KOPT-K1 (cell line): ENCODE results near the gene GPD1L.

Experiments used
- H3K27ac ChIP-seq: fragments of 200-600 bp; sonication (generic); 2 replicates; pipeline ENCODE4 v1.5.1; 2016; ENCODE audit warnings: antibody characterized with exemption, mild to moderate bottlenecking, low read depth, low read length; ENCODE audit not compliant: poor library complexity, severe bottlenecking
- H3K36me3 ChIP-seq: fragments of 200-600 bp; sonication (generic); 2 replicates; pipeline ENCODE4 v1.5.1; 2017; ENCODE audit warnings: antibody characterized with exemption, mild to moderate bottlenecking, low read length, moderate library complexity; ENCODE audit not compliant: insufficient read depth
- H3K9me3 ChIP-seq: fragments of 200-600 bp; sonication (generic); 2 replicates; pipeline ENCODE4 v1.5.1; 2017; ENCODE audit warnings: antibody characterized with exemption, low read length, mild to moderate bottlenecking; ENCODE audit not compliant: insufficient read depth, poor library complexity, severe bottlenecking

The GPD1L gene

DNA sequence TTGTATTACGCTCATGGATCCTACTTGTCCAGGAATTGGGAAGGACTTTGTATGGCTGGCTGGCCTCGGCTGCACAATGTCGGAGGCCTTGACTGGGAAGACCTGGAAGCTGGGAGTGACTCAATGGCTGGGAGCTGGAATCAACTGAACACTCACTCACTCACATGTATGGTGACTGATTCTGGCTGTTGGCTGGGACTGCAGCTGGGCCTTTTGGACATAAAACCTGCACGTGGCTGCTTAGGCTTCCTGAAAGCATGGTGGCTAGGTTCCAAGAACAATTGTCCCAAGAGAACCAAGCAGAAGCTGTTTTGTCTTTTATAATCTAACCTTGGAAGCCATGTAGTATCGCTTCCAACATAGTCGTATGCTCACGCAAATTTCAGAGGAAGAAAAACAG, 94.1 kb downstream of the GPD1L start:
- H3K9me3 ChIP-seq, result no peaks in the 10 kb centered on the region
- H3K36me3 ChIP-seq, result no peaks in the 10 kb centered on the region

GRCh38 chr3:32200992-32201758, 94.8 kb downstream of the GPD1L start:
- H3K27ac ChIP-seq, result no peak overlapping the region
- H3K9me3 ChIP-seq, result no peaks in the 10 kb centered on the region
- no peaks in the 10 kb centered on the region for H3K36me3 ChIP-seq

More for the DNA sequence above, 94.1 kb downstream of the GPD1L start:
- no peak overlapping the region for H3K27ac ChIP-seq

DNA sequence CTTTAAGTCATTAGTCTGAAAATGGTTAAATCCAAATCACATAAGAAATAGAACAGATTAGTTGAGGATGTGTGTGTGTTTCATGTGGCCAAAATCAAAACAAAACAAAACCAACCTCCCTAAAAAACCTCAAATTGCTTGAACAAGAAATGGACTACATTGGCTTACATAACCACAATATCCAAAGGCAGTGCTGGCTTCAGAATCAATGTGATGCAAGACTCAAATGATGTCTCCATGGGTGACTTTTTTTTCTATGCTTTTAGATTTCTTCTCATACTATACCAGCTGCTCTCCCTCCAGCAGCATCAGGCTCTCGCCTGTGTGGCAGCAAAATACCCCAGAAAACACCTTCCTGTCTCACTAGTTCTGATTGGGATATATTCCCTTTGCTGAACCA, 96.1 kb downstream of the GPD1L start:
- Histone ChIP-seq H3K9me3 (no peaks in the 10 kb centered on the region), H3K27ac (no peak overlapping the region), H3K36me3 (no peaks in the 10 kb centered on the region)

GRCh38 chr3:32203854-32204253, 97.4 kb downstream of the GPD1L start:
- Histone ChIP-seq H3K27ac (no peak overlapping the region), H3K9me3 (no peaks in the 10 kb centered on the region), H3K36me3 (no peaks in the 10 kb centered on the region)

DNA sequence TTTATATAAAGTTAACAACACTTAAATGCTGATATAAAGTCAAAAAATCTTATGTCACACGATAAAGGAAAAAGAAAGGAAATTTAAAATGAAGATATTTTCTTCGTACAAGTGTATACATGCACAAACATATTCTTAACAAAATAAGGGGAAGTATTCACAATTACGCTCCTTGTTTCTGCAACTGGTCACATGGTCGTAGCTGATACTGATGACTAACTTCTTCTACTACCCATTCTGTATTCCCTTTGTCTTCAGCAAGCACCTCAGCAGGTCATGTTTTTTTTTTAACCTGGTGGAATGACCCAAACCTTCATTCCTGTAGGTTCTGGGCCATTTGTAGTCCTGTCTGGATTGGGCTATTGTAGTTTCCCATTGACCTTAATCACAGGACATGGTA, 102.0 kb downstream of the GPD1L start:
- Histone ChIP-seq H3K9me3 (no peaks in the 10 kb centered on the region), H3K36me3 (no peaks in the 10 kb centered on the region), H3K27ac (no peak overlapping the region)

DNA sequence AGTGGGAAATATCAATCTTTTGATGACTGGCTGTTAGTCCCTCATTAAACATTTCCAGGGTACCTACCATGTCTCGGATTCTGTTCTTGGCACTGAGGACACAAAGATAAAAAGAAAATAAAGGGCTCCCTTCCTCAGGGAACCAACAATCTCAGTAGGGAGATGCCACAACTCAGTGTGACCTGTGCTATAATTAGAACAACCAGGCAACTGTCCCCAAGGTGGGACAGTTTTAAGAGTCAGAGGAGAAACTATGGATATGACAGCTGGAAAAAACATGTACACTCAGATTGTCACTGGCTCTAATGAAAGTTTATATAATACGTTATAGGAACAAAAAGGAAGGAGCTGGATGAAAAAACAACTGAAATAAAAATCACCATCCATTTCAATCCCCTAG, 108.8 kb downstream of the GPD1L start:
- Histone ChIP-seq H3K9me3 (no peaks in the 10 kb centered on the region), H3K27ac (no peak overlapping the region)

GRCh38 chr3:32216172-32216783, 109.9 kb downstream of the GPD1L start:
- Histone ChIP-seq H3K36me3 (no peaks in the 10 kb centered on the region), H3K9me3 (no peaks in the 10 kb centered on the region), H3K27ac (no peak overlapping the region)

More for the DNA sequence above, 108.8 kb downstream of the GPD1L start:
- no peaks in the 10 kb centered on the region for H3K36me3 ChIP-seq

- Histone ChIP-seq H3K27ac (no peak overlapping the region), H3K9me3 (no peaks in the 10 kb centered on the region), H3K36me3 (no peaks in the 10 kb centered on the region)
These were observed 110.9 kb downstream of the GPD1L start for GRCh38 chr3:32217339-32217738.
